Naive thymus-derived CD4-positive, alpha-beta T cell (primary cell): ENCODE data around the gene SLC16A9. TPM values are rescaled to one million over a fixed set of nuclear protein-coding genes. Genes with fewer than 3 reads are reported as not detected.
"Not testable (repeated sequence)": the region's sequence is repeated elsewhere in the genome, so short reads cannot be mapped to it uniquely, and the experiment has no call there.

Experiments used
- ATAC-seq: fragments of 150-1000 bp; cut with Tn5 transposase; 2 replicates; pipeline ENCODE4 v1.10.0; 2021; ENCODE audit warnings: mild to moderate bottlenecking, moderate library complexity
- CTCF ChIA-PET: fragments of 350-600 bp; sonication (Branson Sonifier 250); formaldehyde crosslinking; loops from one replicate; lab custom pipeline; 2021; ENCODE audit warnings: antibody characterized with exemption; lab: Charles Lee
- POLR2A ChIA-PET: fragments of 350-600 bp; sonication (Branson Sonifier 250); formaldehyde crosslinking; loops from one replicate; lab custom pipeline; 2021; ENCODE audit warnings: antibody characterized with exemption, inconsistent platforms; lab: Charles Lee
- DNase-seq, 9 donors: peaks; one replicate each; pipeline versions ENCODE4 v3.0.0 to v3.0.0-alpha.2; 2020 to 2022; ENCODE audit warnings: mixed read lengths in 1 of 9
- H3K27ac ChIP-seq: one replicate; pipeline ENCODE4 v1.7.0; 2013; ENCODE audit warnings: mild to moderate bottlenecking, low read depth, low read length, moderate library complexity
- H3K27me3 ChIP-seq, 2 donors: one replicate each; pipeline ENCODE4 v1.7.0; 2013; ENCODE audit warnings: low read length in 2 of 2, mild to moderate bottlenecking in 2 of 2, moderate library complexity in 2 of 2; ENCODE audit not compliant: control insufficient read depth in 2 of 2, insufficient read depth in 2 of 2
- H3K36me3 ChIP-seq, 3 experiments: 1 replicate in 2 of 3; 2 replicates in 1 of 3; pipeline ENCODE4 v1.7.0; 2013; ENCODE audit warnings: low read length in 3 of 3, mild to moderate bottlenecking in 3 of 3, moderate library complexity in 1 of 3; ENCODE audit not compliant: insufficient read depth in 3 of 3, control insufficient read depth in 2 of 3
- H3K4me1 ChIP-seq, 2 donors: one replicate each; pipeline ENCODE4 v1.7.0; 2013; ENCODE audit warnings: low read length in 2 of 2, mild to moderate bottlenecking in 2 of 2, moderate library complexity in 1 of 2; ENCODE audit not compliant: control insufficient read depth in 2 of 2, insufficient read depth in 2 of 2
- H3K4me3 ChIP-seq: 2 replicates; pipeline ENCODE4 v1.7.0; 2013; ENCODE audit warnings: mild to moderate bottlenecking, low read length
- H3K9me3 ChIP-seq, 3 experiments: 1 replicate in 2 of 3; 2 replicates in 1 of 3; pipeline ENCODE4 v1.7.0; 2013; ENCODE audit warnings: low read length in 3 of 3; ENCODE audit not compliant: control insufficient read depth in 2 of 3
- H3K27ac Mint-ChIP-seq, 9 donors: one replicate each; pipeline ENCODE4 v1.8.0; 2020 to 2022; ENCODE audit warnings: mixed read lengths in 9 of 9, mild to moderate bottlenecking in 8 of 9, moderate library complexity in 5 of 9, inconsistent platforms in 2 of 9
- H3K27me3 Mint-ChIP-seq, 5 donors: one replicate each; pipeline ENCODE4 v1.8.0; 2021 to 2022; ENCODE audit warnings: mixed read lengths in 5 of 5, mild to moderate bottlenecking in 1 of 5
- H3K36me3 Mint-ChIP-seq, 5 donors: one replicate each; pipeline ENCODE4 v1.8.0; 2020 to 2022; ENCODE audit warnings: mixed read lengths in 5 of 5, mild to moderate bottlenecking in 3 of 5, inconsistent platforms in 1 of 5
- H3K4me1 Mint-ChIP-seq, 7 donors: one replicate each; pipeline ENCODE4 v1.8.0; 2020 to 2022; ENCODE audit warnings: mixed read lengths in 7 of 7, mild to moderate bottlenecking in 3 of 7, inconsistent platforms in 1 of 7
- H3K4me3 Mint-ChIP-seq, 10 donors: one replicate each; pipeline ENCODE4 v1.8.0; 2020 to 2022; ENCODE audit warnings: mild to moderate bottlenecking in 10 of 10, mixed read lengths in 10 of 10, moderate library complexity in 6 of 10, inconsistent platforms in 2 of 10
- H3K9me3 Mint-ChIP-seq, 11 donors: one replicate each; pipeline ENCODE4 v1.8.0; 2020 to 2022; ENCODE audit warnings: mixed read lengths in 11 of 11, mild to moderate bottlenecking in 4 of 11, inconsistent platforms in 1 of 11, moderate library complexity in 1 of 11
- intact Hi-C, 2 donors: fragments of 100-400 bp; cut with micrococcal nuclease; formaldehyde crosslinking; loops; one replicate each; pipeline ENCODE4 v1.15.1; 2023
- polyA plus RNA-seq, 2 donors: library from polyadenylated mRNA; unstranded; fragments of 300-500 nt; fragmentation: Illumina TruSeq; gene quantifications; one replicate each; pipeline ENCODE4 v1.2.3, GENCODE V29; 2021
- total RNA-seq, 6 experiments: library from RNA in 5 of 6; stranded (reverse) in 5 of 6; gene quantifications; 1 replicate in 5 of 6; 2 replicates in 1 of 6; pipeline ENCODE4 v1.2.3 and lab custom pipeline; 2021 to 2026

The SLC16A9 gene
- total and polyA plus RNA-seq, 7 experiments from 2014 or later = 1.5 TPM; not detected in 6

DNA sequence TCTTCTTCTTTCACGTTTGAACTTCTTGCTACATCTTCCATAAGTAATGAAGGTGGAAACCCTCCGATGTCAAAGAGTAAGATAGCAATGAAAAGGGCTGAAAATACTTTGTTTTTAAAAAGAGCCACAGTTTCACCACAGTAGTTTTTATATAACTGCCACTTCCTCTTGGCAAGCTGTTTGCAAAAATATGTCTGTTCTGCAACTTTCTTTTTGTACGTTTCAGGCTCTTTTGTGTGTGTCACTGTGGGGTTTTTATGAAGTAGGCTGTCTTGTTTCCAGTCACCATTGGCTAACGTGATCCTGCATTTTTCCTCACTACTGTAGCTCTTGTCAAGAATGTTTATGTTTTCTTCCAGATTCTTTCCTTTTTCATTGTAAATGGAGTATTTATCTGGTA, 55.6 kb downstream of the SLC16A9 start:
- Mint-ChIP-seq H3K27ac (peak overlapping the region in 5 of 9 donors; percentile 4 to 80 (median 29)), H3K36me3 (no peaks in the 10 kb centered on the region), H3K9me3 (peaks cover 0 to 1% (median 0%) of the 10 kb centered on the region in 11 donors), H3K27me3 (peaks cover 0 to 13% (median 0%) of the 10 kb centered on the region in 5 donors), H3K4me1 (peaks cover 0 to 10% (median 7%) of the 10 kb centered on the region in 7 donors), H3K4me3 (peak overlapping the region in 2 of 10 donors; percentile 18 to 24)
- ATAC-seq (no peak), DNase-seq (no peak)
- H3K27ac ChIP-seq = no peak overlapping the region
- ChIA-PET CTCF (no interaction called here), POLR2A (no interaction called here)
- no peaks in the 10 kb centered on the region for H3K36me3 ChIP-seq
- H3K4me1 ChIP-seq = no peaks in the 10 kb centered on the region
- no peaks in the 10 kb centered on the region for H3K9me3 ChIP-seq
- no peak overlapping the region for H3K4me3 ChIP-seq
- no peaks in the 10 kb centered on the region for H3K27me3 ChIP-seq
- intact Hi-C loops = no loop called here

DNA sequence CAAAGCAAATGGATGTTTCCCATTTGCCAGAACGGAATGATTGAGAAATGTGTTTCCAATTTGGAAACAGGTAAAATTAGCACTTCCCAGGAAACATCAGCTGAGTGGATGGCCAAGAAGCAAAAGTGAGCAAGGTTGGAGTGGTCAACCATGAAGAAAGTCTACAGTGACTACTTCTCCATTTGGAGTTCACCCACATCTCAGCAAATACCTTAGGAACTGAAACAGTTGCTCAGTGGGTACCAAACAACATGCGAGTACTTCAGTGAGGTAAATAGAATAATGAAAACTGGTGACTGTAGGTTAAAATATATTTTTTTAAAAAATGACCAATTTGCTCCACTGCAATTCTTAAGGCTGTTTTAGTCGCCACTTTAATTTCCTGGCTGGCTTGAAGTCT, 57.7 kb downstream of the SLC16A9 start:
- H3K27me3 ChIP-seq = no peaks in the 10 kb centered on the region
- Mint-ChIP-seq H3K4me3 (no peak overlapping the region), H3K36me3 (no peaks in the 10 kb centered on the region), H3K9me3 (peaks cover 0 to 8% (median 0%) of the 10 kb centered on the region in 11 donors), H3K27me3 (peaks cover 0 to 10% (median 0%) of the 10 kb centered on the region in 5 donors), H3K4me1 (peaks cover 0 to 14% (median 7%) of the 10 kb centered on the region in 7 donors), H3K27ac (no peak overlapping the region)
- ChIA-PET CTCF (no interaction called here), POLR2A (no interaction called here)
- DNase-seq = no peak
- H3K27ac ChIP-seq = no peak overlapping the region
- H3K4me3 ChIP-seq = no peak overlapping the region
- H3K9me3 ChIP-seq = no peaks in the 10 kb centered on the region
- intact Hi-C loops = no loop called here
- ATAC-seq = no peak
- no peaks in the 10 kb centered on the region for H3K36me3 ChIP-seq
- no peaks in the 10 kb centered on the region for H3K4me1 ChIP-seq

DNA sequence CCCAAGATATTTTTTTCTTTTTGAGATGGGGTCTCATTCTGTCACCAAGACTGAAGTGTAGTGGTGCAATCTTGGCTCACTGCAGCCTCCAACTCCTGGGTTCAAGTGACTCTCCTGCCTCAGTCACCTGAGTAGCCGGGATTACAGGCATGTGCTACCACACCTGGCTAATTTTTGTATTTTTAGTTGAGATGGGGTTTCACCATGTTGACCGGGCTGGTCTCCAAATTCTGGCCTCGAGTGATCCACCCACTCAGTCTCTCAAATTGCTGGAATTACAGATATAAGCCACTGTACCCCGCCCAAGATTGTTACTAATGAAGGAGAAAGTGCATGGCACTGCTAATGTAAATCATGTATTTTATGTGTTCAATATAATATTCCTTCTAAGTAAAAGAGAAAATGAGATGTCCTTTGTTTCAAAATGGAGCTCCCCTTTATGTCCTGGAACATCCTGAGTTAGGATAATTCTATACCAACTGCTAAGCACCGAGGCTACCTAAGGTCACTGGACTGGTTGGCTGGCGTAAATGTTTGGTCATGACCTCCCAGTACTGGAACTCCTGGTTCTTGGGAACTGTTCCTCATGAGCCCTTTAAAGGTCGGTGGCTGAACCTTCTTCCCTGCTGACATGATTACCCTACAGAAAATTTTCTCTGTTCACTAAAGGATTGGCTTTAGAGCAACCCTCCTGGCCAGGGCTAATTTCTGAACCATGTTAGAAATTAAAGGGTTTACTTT, 59.9 kb downstream of the SLC16A9 start:
- Histone ChIP-seq H3K27ac (no peak overlapping the region), H3K4me3 (no peak overlapping the region), H3K4me1 (no peaks in the 10 kb centered on the region), H3K27me3 (no peaks in the 10 kb centered on the region), H3K36me3 (no peaks in the 10 kb centered on the region), H3K9me3 (peaks cover 0 to 14% (median 0%) of the 10 kb centered on the region in 3 experiments)
- no peak for DNase-seq
- H3K4me3 Mint-ChIP-seq = no peak overlapping the region
- peaks cover 1 to 25% (median 10%) of the 10 kb centered on the region in 11 donors for H3K9me3 Mint-ChIP-seq
- H3K27ac Mint-ChIP-seq = no peak overlapping the region
- H3K36me3 Mint-ChIP-seq = peaks cover 0 to 8% (median 0%) of the 10 kb centered on the region in 5 donors
- ChIA-PET POLR2A (no interaction called here), CTCF (no interaction called here)
- peaks cover 0 to 14% (median 7%) of the 10 kb centered on the region in 7 donors for H3K4me1 Mint-ChIP-seq
- intact Hi-C loops = no loop called here
- no peak for ATAC-seq
- peaks cover 2 to 17% (median 3%) of the 10 kb centered on the region in 5 donors for H3K27me3 Mint-ChIP-seq

DNA sequence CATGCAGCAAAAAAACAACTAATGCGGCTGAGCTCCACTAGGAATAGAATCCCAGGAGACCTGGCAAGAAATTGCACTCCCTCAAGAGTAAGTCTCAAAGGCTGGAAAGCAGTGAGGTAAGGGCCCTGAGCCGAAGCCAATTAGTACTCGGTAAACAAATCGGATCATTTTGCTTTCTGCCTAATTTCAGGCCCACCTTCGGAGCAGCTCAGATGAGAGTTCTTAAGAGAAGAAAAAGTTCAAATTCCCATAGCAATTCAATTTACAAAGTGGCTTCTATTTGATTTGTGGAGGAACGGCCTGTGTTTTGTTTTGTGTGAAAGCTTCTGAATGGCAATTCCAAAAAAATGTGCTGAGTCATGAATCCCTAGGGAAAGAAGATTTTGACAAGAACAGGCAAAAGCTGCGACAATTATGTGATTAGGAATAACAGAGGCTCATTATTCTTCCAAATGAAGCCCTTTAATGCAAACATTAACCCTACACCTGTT, 60.9 kb downstream of the SLC16A9 start:
- no peaks in the 10 kb centered on the region for H3K27me3 ChIP-seq
- Mint-ChIP-seq H3K4me3 (no peak overlapping the region), H3K27ac (no peak overlapping the region), H3K27me3 (peaks cover 3 to 17% (median 6%) of the 10 kb centered on the region in 5 donors), H3K9me3 (peaks cover 4 to 33% (median 17%) of the 10 kb centered on the region in 11 donors), H3K36me3 (peaks cover 0 to 8% (median 0%) of the 10 kb centered on the region in 5 donors), H3K4me1 (peaks cover 0 to 7% (median 1%) of the 10 kb centered on the region in 7 donors)
- POLR2A ChIA-PET = no interaction called here
- CTCF ChIA-PET = no interaction called here
- intact Hi-C loops = no loop called here
- no peaks in the 10 kb centered on the region for H3K36me3 ChIP-seq
- ATAC-seq (no peak), DNase-seq (no peak)
- no peaks in the 10 kb centered on the region for H3K4me1 ChIP-seq
- H3K4me3 ChIP-seq = no peak overlapping the region
- no peak overlapping the region for H3K27ac ChIP-seq
- peaks cover 0 to 16% (median 0%) of the 10 kb centered on the region in 3 experiments for H3K9me3 ChIP-seq

DNA sequence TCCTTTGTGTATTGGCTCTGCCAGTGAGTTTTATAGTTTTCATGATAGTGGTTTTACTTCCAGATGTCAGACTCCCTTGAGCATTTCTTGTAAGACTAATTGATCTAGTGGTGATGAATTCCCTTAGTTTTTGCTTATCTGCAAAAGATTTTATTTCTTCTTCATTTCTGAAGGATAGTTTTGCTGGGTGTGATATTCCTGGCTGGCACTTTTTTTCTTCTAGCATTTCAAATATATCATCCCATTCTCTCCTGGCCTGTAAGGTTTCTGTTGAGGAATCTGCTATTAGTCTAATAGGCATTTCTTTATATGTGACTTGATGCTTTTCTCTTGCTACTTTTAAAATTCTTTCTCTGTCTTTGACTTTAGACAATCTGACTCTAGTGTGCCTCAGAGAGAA, 64.8 kb downstream of the SLC16A9 start:
- Mint-ChIP-seq H3K4me3 (no peak overlapping the region), H3K4me1 (peaks cover 0 to 4% (median 0%) of the 10 kb centered on the region in 7 donors), H3K9me3 (peaks cover 4 to 33% (median 17%) of the 10 kb centered on the region in 11 donors), H3K27me3 (peaks cover 3 to 17% (median 10%) of the 10 kb centered on the region in 5 donors), H3K27ac (peak overlapping the region in 1 of 9 donors; percentile 1), H3K36me3 (peaks cover 0 to 8% (median 0%) of the 10 kb centered on the region in 5 donors)
- Histone ChIP-seq H3K4me1 (no peaks in the 10 kb centered on the region), H3K4me3 (no peak overlapping the region), H3K27me3 (no peaks in the 10 kb centered on the region), H3K36me3 (no peaks in the 10 kb centered on the region), H3K9me3 (peaks cover 0 to 16% (median 0%) of the 10 kb centered on the region in 3 experiments), H3K27ac (no peak overlapping the region)
- CTCF ChIA-PET = no interaction called here
- POLR2A ChIA-PET = no interaction called here
- no peak for DNase-seq
- no peak for ATAC-seq
- intact Hi-C loops = no loop called here

DNA sequence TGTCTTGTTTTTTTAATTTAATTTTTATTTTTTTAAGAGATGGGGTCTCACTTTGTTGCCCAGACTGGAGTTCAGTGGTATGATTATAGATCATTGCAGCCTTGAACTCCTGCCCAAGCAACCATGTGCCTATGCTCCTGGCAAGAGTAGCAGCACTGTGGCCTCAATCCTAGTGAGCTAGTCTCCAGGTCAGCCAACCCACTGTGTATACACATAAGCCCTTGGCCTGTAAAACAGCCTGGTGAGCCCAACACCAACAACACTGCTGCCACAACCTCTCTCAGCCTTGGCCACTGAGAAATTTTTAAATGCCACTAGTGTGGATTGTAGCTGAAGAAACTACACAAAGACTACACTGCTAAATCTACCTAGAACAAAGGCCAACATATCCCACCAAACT, 68.0 kb downstream of the SLC16A9 start:
- H3K4me3 ChIP-seq, CTCF ChIA-PET, H3K27ac ChIP-seq, H3K36me3 ChIP-seq, H3K36me3 Mint-ChIP-seq, H3K4me1 ChIP-seq, H3K4me3 Mint-ChIP-seq, H3K27me3 ChIP-seq, ATAC-seq, H3K4me1 Mint-ChIP-seq, H3K27ac Mint-ChIP-seq, DNase-seq, intact Hi-C loops, POLR2A ChIA-PET: not testable (repeated sequence)
- peaks cover 3 to 17% (median 12%) of the 10 kb centered on the region in 5 donors for H3K27me3 Mint-ChIP-seq
- H3K9me3 ChIP-seq = peaks cover 0 to 15% (median 0%) of the 10 kb centered on the region in 3 experiments
- peaks cover 0 to 29% (median 16%) of the 10 kb centered on the region in 11 donors for H3K9me3 Mint-ChIP-seq
